Fibroblast of skin of left quadriceps (primary cell): ENCODE measurements around the gene ITGB3.
"Not testable (repeated sequence)": the region's sequence is repeated elsewhere in the genome, so short reads cannot be mapped to it uniquely, and the experiment has no call there.

Experiments
- DNase-seq, 2 experiments: peaks; one replicate each; pipeline ENCODE4 v3.0.0-alpha.2; 2013; ENCODE audit warnings: low read depth in 2 of 2

ITGB3 gene

DNA sequence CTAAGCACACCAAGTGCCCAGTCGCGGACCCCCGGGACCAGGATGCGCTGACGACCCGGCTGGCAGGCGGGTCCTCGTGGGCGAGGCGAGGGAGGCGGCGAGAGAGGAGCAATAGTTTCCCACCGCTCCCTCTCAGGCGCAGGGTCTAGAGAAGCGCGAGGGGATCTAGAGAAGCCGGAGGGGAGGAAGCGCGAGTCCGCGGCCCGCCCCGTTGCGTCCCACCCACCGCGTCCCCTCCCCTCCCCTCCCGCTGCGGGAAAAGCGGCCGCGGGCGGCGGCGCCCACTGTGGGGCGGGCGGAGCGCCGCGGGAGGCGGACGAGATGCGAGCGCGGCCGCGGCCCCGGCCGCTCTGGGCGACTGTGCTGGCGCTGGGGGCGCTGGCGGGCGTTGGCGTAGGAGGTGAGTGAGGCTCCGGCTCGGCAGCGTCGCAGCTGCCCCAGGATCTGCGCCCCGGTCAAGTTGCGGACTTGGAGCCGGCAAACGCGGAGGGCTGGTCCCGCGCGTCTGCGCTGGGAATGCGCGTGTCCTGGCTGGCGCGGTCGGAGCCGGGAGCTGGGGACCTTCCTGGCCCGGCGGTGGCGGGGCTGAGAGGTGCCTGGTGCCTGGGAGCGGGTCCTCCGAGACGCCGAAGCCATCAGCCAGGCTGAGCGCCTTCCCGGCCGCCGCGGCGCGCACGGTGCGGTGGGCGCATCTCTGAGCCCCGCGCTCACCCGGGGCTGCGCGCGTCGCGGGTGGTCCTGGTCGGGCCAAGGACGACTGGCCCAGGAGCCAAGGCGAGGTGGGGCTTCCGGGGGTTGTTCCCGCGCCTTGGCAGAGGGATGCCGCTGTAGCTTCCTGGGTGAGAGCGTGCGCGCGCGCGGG is at the start of gene ITGB3:
TSS of gene ITGB3 (plus strand) at position 287 of the 862 bp plus-strand sequence. CDS start at position 322, 35 bp downstream.
- DNase-seq, result no peak

DNA sequence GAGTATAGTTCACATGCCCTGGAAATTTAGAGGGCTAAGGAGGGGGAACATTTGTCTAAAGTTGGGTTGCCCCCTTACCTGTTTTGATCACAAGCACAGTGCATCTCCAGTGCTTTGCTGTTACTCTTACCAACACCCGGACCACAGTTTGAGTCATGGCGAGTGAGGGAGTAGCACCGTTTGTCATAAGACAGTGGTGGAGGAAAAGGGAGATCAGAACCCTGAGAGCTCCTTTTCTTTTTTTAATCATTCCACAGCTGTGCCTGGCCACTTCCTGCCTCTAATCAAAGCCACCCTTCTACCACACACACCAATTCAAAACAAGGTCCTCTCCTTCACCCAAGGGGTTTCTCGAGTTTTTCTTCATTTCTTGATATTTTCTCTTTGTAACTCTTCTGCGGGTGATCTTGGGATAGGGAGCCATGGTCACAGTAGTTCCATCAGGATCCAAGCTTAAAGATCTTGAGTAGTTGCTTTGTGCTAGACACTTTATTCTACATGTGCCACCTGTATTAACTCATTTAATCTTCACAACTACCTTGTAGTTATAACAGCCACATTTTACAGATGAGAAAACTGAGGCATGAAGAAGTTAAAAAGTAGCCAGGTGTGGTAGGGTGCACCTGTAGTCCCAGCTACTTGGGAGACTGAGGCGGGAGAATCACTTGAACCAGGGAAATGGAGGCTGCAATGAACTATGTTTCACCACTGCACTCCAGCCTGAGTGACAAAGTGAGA is 49.5 kb upstream of the ITGB3 start:
- no peak for DNase-seq

DNA sequence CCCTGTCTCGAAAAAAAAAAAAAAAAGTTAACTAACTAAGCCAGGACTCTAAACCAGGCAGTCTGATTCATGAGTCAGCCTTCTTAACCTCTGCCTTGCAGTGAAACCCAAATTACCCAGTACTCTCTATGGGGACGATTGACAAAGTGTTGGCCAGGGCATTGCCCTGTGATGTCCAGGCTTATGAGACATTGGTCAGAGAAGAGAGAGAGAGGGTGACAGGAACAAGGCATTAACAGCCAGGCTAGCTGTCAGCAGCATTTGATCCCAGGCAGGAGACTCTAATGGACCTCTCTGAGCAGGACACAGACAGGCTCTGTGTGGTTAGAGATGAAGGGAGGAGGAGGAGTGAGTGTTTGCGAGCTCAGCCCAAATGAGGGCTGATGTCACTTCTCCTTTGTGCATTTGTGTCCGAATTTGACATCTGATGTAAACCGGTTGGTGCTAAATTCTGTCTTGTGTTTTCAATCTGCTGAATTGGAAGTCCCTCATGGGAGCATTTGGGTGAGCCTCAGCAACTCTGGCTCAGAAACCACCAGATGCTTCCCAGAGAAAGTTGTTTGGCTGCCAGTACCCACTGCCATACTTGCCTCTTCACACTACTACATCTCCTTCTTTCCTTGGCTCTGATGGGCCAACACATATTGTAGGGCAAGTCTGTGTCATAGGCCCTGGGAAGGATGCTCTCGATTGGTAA is 48.8 kb upstream of the ITGB3 start:
- DNase-seq, result no peak

DNA sequence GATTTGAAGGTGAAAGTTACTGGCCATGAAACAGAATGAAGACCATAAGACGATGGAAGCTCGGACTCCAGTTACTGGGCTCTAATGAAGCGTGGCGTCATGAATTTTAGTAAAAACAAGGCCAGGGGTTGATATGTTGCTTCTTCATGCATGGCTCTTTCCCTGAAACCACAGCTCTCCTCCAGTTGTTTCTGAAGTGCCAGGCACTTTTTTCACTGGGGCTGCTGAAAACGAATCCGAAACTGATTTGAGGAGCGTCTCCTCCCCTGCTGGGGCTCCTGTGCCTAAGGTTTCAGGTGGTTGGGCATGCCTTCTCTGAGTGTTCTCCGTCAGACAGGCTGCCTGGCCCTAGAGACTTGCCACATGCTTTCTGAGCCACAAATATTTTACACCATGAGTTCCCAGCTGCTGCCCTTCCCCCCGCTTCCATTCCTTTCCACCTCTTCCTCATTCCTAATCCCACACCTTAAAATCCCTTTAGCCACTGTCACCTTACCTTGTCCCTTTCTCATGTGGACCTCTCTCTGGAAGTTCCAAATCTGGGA is 48.1 kb upstream of the ITGB3 start:
- peak; percentile 78 to 80 for DNase-seq

DNA sequence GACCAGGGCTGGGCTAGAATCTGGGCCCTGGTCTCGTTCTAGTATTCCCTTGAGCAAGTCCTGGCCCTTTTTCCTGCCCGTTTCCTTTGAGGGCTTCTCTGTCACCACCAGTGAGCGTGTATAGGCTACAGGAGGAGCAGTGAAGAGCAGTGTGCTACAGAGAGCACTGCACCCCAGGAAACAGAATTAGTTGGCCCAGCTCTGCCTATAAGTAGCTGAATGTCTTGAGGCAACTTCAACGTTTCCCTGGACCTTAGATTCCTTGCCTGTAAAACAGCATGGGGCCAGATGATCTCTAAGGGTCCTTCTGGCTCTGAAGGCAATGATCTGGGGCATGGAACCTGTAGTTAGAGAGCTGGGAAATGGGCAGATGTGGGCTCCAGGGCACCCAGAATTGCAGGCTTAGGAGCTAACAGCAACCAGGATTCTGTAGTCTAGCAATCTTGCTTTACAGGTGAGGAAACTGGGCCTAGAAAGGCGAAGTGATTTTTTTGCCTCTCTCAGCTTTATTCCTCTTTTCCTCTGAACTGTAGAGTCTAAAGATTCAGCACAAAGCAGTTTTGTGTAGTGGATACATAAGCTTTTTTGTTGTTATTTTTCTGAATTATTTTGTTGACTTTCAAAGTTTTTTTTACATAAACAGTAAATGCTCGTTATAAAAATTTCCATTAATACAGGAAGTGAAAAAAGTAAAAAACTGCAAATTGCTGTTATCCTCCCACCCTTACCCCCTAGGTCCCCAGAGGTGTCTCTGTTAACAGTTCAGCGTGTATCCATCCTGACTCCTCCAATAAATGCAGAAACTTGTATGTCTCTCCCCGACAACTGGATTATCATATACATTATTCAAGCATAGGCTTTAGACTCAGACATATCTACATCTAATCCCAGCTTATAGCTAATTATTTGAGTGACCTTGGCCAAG is 46.2 kb upstream of the ITGB3 start:
- no peak for DNase-seq

DNA sequence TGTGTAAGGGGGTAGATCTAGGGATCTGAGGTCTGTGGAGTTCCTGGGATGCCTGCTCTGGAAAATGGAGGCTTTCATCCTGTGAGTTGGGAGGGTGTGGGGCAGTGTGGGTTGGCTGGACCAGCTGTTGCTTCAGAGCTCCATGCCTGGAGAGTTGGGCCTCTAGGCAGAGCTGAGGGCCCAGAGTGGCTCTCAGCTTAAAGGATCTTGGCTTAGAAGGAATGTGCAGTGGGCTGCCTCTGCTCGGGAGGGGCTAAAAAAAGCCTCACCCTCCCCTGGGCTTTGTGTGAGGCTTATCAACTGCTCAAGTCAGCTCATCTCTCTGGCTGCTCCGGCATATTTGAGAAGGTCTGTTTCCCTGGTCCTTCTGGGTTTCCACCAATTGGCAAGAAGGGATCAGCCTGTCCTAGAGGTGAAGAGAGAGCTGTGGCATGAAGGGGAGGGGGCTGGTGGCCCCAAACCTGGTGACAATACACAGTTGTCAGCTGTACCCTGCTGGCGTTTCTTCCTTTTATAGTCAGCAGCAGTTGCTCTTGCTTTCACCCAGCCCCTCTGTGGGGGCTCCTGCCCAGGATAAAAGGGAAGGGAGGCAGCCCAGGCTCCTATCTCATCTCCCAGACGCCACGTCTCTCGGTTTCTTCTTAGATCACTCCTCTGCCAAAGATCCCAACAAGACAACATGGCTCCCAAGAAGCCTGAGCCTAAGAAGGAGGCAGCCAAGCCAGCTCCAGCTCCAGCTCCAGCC is 44.7 kb upstream of the ITGB3 start, which contains the start of gene MYL4:
TSS of gene MYL4 (plus strand) at position 605 of the 745 bp plus-strand sequence. CDS start at position 680, 75 bp downstream.
- DNase-seq, result no peak

DNA sequence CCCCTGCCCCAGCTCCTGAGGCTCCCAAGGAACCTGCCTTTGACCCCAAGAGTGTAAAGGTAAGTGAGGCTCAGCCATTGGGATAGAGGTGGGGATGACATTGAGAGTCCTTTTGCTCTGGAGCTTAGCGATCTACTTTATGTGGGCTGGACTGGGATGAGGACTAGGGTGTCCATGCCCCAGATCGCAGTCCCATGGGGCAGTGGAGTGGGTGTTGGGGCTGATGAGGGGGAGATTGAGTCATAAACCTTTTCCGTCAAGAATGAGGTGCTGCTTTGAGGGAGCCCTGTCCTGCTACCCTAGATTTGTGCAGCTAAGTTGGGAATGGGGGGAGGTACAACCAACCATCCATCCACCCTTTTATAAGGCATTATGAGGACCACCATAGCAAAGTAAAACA is 44.1 kb upstream of the ITGB3 start:
- no peak for DNase-seq

DNA sequence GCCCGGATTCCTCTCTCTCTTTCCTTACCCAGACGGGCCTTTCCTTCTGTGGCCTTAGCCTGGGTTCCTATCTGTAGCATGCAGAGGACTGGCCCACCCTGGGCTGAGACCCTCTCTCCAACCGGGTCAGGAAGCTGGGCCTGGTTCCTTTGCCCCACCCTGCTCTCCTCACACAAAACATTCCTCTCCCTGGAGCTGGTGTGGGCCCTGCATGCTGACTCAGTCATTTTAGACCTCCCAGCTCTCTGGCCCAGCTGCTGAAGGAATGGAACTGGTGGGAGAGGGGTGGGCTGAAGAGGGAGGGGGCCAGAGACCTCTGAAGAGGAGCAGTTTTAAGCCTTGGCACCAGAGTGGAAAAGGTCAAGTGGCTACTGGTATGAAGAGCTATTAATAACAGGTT is 43.5 kb upstream of the ITGB3 start:
- DNase-seq, result no peak

DNA sequence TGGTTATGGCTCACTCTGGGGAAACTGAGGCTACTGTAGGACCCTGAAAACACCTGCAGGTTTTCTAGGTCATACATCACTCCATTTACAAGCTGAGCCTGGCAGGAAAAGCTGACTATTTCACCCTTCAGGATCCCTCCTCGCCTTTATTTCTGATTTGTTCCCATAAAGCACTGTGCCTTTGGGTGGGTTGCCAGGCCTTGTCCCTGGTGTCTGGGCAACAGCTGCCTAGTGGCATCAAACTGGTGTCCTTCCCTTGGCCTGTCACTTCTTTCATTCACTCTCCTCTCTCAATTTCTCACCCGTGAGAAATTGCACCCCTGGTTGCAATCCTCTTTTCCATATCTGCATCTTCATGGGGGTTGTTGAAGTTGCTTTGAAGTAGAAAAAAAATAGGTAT is 42.8 kb upstream of the ITGB3 start:
- no peak for DNase-seq

DNA sequence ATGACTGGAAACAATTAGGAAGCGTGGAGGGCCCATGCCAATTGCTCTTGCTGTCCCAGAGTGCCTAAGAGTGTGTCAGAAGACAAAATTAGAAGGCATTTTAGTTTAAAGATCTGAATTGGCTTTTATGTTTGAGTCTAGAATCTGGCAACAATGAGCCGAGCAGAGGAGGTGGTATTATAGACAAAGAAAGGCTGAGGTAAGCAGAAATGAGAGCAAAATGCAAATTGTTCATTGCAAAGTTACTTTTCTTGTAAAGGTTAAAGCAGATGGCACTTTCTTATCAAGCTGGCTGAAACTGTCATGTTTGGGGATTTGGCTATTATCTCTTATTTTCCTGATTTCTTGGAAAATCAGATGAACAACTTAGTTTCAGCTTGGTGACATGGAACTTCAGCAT is 41.2 kb upstream of the ITGB3 start:
- DNase-seq, result no peak

DNA sequence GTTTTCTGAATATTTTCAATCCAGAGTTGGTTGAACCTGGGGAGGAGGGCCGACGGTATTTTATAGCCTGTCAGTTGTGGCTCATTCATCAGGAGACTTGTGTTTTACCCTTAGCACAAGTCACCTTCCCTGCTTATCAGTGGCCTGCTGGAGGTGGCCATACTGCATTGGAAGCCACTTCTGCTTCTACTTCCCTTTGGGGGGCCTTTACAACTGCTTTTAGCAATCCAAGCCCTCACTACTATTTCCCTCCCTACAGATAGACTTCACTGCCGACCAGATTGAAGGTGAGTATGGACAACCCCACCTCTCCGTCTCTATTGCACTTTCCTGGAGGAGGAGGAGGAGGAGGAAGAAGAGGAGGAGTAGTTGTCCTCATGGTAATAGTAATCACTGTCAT is 40.1 kb upstream of the ITGB3 start:
- no peak for DNase-seq

DNA sequence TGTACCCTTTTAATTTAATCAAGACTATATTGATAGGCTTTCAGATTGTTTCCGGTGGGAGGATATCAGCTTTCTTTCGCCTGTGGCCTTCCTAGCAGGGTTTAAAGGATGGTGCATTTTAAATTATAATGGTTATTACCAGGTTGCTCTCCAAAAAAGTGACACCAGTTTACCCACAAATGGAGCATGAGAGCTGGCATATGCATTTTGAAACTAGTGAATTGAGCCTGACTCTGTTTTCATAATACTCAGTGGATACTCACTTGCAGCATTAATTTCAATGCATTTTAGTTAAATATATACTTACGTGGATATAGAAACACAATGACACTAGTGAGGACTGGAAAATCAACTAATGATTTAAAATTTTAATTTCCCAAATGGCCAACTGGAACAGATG is 38.7 kb upstream of the ITGB3 start:
- no peak for DNase-seq

DNA sequence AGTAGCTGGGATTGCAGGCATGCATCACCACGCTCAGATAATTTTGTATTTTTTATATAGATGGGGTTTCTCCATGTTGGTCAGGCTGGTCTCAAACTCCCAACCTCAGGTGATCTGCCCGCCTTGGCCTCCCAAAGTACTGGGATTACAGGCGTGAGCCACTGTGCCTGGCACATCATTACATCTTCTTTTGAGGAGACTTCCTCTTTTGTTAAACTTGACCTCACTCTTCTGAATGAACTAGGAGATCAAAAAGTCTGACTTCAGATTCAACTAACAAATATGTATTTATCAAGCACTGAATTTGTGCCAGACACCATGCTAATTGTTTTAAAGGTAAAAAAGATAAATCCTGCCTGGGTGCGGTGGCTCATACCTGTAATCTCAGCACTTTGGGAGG is 36.8 kb upstream of the ITGB3 start:
- DNase-seq, result not testable (repeated sequence)

DNA sequence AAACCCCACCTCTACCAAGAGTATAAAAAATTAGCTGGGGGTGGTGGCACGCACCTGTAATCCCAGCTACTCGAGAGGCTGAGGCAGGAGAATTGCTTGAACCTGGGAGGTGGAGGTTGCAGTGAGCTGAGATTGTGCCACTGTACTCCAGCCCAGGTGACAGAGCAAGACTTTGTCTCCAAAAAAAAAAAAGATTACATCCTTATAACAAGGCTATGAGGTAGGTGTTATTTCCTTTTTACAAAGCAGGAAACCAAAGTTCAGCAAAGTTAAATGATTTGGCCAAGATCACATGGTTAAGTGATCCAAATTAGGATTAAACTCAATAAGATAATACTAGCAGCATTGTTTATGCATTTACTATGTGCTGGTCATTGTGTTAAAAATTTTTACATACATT is 36.3 kb upstream of the ITGB3 start:
- DNase-seq, result not testable (repeated sequence)

DNA sequence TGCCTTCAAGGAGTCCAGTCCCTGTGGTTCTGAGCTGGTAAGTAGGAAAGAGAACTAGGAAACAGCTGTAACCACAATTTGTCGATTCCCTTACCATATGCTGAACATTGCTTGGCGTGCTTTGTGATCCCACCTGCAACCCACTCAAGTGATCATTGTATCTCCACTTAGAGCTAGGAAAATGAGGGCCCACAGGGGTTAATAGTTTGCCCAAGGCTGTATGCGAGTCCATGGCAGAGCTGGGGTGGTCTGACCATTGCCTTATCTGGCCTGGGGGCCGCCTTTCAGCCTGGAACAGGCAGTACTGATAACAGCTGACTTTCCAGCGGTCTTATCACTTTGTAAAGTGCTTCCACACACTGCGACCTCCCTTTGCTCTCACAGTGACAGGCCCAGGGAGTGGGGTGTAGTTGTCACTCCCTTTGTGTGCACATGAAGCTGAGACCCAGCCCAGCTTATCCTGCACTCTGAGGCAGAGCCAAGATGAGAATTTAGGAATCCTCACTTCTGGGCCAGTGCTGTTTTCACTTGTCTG is 34.7 kb upstream of the ITGB3 start:
- no peak for DNase-seq

DNA sequence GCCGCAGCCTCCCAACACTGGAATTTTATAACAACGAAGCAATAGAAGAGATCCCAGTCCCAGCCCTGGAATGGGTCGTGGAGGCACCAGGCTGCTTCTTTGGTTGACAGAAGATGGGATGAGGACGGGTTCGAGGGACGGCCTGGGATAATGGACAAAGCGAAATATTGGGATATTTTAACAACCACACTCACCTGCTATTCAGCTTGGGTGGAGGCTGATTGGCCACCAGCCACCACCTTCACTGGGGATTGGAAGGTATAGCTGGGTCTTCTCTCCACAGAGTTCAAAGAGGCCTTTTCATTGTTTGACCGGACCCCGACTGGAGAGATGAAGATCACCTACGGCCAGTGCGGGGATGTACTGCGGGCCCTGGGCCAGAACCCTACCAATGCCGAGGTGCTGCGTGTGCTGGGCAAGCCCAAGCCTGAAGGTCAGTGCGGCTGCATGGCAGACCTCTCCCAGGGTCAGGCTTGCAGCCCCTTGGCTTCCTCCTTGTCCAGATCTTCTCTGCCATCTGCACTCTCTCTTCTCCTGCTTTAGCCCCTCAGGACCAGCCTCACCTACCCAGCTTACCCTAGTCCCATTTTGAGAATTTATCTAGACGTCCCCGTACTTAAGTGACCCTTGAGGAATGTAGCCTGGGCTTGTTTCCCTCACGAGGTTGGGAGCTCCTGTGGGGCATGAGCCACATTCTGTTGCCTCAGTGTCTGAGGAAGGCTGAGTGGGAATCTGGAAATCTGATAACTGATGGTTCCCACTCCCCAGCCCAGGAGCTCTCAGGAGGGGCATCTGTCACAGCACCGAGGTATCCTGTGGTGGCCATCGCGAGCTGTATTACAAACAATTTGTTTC is 33.8 kb upstream of the ITGB3 start:
- no peak for DNase-seq

DNA sequence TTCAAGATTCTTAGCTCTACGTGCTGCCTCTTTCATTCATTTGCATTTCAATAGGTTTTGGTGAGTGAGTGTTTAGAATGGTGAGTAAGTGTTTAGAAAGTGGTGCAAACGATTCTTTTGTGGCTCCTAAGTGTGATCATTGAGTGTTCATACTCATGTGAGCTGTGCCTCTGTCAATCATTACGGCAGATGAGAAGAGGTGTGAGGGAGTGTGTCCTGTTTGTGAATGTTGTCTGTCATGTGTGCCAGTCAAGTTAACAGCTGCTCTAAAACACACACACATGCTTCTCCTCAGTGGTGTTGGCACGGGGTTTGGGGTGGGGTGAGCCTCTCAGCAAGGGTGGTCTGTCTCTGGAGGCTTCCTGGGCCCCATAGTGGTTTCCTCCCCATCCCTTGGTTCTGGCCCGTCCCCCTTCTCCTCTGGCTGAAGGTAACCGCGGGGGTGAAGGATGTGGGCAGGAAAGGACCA is 33.1 kb upstream of the ITGB3 start:
- no peak for DNase-seq

DNA sequence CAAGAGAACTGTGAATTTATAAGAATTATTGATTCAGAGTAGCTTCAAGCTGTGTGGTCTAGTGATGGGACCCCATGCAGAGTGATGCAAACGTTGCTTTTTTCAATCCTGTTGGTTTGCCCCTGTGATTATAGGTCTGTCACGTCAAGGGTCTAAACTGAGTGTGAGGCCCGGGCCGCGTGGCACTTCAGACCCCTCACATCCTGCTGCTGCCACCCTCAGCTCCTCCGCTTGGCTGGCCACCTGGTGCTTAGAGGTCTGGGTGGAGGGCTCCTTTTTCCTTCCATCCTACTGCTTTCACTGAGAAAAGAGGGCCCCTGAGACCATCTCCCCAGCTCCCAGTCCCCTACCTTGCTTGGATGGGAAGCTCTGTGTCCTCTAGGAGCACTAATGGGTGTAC is 32.5 kb upstream of the ITGB3 start:
- no peak for DNase-seq

DNA sequence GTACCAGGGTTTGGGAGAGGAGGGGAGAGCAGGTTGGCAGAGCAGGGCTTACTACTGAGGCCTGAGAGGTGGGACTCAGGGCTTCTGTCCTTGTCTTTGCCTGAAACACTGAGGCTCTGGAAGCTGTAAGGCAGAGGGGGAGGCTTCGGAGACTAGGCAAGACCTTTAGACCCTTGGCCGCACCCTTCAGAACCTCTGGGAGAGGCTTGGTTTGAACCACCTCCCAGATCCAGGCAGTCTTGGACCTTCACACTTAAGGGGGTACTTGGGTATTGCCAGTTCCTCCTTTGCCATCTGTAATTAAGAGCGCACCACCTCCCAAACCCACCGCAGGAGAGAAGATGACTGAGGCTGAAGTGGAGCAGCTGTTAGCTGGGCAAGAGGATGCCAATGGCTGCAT is 31.6 kb upstream of the ITGB3 start:
- no peak for DNase-seq
